NCI-H446 treated with DMSO at 0.1 percent for 48 hours (cell line): ENCODE results near the gene ADTRP.

Source experiments
- DNase-seq: peaks from one replicate; lab custom pipeline; 2025; lab: John Stamatoyannopoulos, UW

The ADTRP gene, protein sequence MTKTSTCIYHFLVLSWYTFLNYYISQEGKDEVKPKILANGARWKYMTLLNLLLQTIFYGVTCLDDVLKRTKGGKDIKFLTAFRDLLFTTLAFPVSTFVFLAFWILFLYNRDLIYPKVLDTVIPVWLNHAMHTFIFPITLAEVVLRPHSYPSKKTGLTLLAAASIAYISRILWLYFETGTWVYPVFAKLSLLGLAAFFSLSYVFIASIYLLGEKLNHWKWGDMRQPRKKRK

GRCh38 chr6:11778648-11779328 is at the start of gene ADTRP:
TSS of gene ADTRP (minus strand) at chr6:11778803. CDS start at chr6:11778759, 44 bp downstream.
- DNase-seq = no peak

DNA sequence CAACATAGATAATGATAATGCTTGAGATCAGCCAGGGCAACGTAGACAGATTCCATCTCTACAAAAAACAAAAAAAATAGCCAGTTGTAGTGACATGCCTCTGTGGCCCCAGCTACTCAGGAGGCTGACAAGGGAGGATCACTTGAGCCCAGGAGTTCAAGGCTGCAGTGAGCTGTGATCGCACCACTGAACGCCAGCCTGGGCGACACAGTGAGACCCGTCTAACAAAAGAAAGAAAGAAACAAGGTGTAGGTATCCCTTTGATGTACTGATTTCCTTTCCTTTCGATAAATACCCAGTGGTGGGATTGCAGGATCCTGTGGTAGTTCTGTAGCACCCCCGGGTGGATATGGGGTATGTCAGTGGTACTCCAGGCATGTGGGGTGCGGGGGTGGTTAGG is 48.2 kb upstream of the ADTRP start:
- DNase-seq = no peak

DNA sequence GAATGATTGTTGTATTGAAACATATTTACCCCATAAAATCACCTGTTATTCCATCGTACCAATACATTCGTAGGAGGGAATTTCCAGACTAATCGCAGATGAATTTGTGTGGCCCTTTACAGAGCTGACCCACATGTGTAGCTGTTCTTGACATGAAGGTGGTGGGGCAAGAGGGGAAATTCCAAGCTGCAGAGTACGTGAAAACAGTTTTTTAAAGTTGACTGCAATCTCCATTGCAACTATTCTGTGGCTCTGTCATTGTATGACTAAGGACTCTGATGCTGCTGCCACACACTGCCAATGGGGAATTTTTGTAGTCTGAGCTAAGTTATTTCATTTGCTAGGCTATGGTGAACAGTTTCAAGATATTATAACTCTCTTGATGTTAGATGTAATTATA is 46.4 kb upstream of the ADTRP start:
- DNase-seq = no peak

DNA sequence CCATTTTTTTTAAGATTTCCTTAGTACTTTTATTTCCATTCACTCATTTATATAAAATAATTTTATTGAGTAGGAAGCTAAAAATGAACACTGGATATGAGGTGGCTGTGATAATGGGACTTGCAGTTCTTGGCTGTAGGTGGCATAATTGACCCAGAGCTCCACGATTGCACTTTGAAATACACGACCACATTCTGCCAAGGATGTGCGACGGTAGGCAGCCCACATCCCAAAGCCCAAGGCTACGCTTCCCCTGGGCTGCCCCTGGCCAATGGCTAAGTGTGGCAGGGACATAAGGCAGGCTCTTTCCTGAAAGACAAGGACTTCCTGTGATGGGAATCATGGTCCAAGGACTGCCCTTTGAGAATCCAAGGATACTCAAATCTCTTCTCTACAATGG is 43.7 kb upstream of the ADTRP start:
- DNase-seq = no peak

- no peak for DNase-seq
These were observed 43.2 kb upstream of the ADTRP start for GRCh38 chr6:11821781-11822180.

DNA sequence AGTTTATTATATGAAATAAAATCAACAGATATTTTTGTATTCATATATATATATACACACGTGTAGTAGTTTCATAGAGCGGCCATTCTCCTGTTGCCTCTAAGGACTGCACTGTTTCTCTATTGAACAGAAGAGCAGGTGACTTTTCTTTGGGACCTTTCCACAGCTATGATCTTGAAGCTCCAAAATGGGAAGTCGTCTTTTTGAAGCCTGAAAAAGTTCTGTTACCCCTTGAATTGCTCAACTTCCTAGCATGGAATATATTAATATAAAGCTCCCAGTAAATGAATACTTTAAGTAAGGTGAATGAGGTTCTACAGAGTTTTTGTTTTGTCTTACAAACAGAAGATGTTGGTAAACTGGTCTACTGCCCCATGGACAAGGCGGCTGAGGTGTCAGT is 42.2 kb upstream of the ADTRP start:
- DNase-seq = no peak

DNA sequence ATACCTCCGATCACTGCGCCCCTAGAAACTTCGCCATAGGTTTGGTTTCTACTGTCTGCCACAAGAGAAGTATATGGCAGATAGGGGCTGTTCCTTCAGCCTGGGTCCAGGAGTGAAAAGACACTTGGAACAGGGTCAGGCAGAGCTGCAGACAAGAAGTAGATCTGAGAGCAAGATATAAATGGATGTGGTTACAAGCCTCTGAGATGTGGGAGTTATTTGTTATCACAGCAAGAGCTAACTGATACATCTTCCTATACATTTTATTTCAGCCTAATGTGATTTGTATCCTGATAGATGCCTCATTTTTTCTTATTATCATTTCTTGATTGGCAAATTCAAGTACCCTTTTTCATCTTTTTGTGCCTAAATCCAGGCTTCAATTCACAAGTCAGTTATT is 40.9 kb upstream of the ADTRP start:
- no peak for DNase-seq

DNA sequence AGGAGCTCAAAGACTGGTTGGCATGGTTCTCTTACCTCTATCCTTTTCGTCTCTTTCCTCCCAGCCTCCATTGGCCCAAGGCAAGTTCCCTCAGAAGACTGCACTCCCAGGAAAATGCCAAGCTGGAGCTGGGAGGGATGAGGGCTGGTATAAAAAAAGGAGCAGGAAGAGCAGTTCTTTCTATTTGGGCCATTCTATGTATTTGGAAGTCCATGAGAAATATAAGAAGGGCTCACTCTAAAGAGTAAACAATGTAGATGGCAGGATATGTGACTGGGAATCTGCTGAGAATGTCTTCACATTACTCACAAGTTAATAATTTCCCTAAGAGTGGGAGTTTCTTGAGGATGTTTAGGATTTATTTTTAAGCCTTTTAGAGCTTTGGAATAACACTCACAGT is 36.6 kb upstream of the ADTRP start:
- DNase-seq = no peak

DNA sequence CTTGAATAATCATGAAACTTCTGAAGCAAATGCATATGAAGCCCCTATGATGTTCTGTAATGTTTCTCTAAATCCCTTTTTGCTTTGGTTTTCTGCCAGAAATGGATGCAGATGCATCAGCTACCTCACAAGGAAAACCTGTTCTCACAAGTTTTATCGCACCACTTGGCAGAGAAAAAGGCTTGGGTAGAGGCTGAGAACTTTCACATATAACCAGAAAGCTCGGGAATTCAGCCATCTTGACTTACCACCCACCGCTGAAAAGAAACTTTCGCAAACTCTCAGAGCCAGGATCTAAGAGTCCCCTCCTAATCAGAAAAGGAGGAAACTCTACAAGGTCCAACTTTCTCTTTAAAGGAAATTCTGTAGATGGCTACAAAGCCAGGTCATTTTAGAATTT is 36.2 kb upstream of the ADTRP start:
- no peak for DNase-seq

GRCh38 chr6:11814106-11814505 is 35.5 kb upstream of the ADTRP start:
- no peak for DNase-seq

DNA sequence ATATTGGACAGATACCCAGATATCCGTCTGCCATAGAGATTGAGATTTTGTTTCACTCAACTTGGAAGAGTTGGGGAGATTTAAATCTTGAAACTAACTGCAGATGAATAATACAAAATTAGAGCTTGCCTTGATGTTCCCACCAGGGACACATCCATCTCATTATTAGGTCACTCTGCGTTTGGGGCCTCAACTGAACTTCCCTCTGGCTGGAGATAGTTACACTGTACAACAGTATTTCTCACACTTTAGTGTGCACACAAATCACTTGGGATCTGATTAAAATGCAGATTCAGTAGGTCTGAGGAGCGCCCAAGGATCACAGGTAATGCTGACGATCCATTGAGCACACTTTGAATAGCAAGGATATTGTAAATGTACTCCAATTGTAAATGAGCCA is 35.0 kb upstream of the ADTRP start:
- no peak for DNase-seq

DNA sequence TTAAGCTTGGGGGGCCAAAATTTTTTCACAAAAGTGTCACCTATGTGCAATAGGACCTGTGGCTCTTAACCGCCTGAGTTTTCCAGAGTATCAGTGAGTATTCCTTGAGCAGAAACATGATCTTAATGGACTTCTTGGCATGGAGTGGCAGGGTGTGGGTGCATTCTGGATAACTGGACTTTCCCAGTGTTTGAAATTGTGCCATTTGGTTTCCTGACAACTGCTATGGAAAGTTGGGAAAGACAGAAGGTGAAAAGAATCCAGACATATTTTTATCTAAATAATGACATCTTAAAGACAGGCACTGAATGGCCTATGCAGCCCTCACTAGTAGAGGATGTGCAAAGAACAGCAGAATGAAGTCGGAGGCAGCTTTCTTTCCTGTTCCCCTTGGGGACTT is 34.3 kb upstream of the ADTRP start:
- no peak for DNase-seq

DNA sequence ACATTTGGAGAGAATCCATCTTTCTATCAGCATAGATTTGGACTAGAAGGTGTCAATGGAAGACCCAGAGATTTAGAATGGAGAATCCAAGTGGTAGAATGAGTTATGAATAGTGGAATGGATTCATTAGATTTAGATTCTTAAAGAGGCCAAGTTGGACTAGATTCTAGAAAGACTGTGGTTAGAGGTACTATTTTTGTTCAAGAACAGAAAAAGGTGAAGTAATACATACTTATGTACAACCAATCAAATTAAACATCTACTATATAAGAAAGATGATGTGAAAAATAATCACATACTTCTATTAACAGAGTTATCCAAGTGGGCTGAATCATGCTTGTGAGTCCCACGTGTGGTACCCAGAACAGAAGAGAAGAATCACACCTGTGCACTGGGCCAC is 33.8 kb upstream of the ADTRP start:
- no peak for DNase-seq

DNA sequence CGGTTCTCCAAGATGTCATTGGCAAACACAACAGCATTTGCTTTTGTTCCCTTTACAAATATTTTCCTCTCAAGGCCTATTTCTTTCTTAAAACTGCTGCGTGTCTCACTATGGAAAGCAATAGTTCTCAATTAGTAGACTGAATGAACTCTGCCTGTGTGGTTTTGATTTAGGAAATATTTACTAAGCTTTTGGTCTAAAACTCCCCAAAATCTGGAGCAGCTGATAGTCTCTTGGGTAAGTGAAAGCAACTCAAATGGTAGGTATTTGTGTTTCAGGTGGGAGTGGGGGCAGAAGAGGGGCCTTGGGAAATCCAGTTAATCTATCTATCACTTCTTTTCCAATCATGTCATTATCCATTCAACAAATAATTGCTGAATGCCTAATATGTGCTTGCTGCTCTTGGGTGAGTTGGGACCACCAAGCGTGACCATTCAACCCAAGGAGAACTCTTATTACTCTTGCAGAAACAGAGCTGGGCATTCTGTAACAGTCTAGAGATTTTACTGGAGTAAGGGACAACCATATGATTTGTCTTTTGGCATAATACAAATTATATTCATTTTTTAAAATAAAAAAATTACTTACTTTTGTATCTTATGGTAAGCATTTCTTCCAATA is 33.2 kb upstream of the ADTRP start:
- no peak for DNase-seq

DNA sequence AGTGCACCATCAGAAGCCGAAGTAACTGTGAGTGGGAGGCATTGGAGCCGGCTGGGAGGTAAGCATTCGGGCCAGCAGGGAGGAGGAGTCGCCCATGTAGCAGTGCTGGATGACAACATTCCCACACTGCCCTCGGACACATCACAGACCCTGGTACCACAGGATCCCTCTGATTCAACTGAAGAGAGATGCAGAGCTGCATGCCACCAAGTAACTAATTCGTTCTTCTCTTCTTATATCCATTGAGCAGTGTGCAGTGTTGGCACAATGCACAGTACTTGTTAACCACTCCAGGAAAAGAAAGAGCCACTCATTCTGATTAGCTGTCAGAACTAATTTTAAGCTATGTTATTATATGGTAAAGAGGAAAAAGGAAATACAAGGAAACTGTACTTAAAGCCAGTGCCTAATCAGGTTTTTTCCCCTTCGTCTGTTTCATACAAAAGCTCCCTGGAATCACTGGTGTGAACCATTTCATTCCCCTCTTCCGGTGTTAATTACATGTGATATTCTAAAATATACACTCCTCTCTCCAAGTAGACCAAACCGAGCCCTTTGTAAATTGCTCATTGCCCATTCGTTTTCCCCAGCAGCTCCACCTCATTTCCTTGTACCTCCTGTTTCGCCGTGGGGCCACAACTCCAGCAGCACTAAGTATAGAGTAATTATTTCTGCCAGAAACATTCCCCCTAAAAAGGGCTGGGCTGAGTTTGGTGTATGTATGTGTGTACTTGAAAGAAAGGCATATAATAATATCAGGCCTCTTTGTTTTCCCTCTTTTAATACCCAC is 32.4 kb upstream of the ADTRP start:
- peak; percentile 23 for DNase-seq

DNA sequence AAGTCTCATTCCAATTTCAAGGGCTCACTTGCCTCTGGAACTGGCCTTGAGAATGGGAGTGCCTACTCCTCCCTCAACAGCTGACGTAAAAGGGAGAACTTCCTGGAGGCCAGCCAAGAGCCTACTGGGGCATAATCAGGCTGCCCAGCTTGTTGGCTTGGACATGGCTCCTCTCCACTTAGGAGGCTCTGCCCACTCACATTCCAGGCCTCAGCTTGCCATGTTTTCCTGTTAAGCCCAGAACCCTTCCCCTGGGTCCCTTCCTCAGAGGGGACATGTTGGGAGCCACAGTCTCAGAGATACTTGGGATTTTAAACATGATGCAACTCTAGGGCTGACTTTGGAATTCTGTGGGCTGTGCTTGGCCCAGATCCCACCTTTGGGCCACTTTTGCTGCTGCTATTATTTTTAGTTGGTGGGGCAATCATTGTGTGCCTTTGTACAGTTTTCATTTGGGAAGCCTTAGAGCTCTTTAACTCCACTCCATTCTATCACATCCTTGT is 31.5 kb upstream of the ADTRP start:
- peak; percentile 71 for DNase-seq

- DNase-seq = no peak
These were observed 29.5 kb upstream of the ADTRP start for GRCh38 chr6:11808054-11808453.

GRCh38 chr6:11806561-11807317 is 28.1 kb upstream of the ADTRP start:
- no peak for DNase-seq

DNA sequence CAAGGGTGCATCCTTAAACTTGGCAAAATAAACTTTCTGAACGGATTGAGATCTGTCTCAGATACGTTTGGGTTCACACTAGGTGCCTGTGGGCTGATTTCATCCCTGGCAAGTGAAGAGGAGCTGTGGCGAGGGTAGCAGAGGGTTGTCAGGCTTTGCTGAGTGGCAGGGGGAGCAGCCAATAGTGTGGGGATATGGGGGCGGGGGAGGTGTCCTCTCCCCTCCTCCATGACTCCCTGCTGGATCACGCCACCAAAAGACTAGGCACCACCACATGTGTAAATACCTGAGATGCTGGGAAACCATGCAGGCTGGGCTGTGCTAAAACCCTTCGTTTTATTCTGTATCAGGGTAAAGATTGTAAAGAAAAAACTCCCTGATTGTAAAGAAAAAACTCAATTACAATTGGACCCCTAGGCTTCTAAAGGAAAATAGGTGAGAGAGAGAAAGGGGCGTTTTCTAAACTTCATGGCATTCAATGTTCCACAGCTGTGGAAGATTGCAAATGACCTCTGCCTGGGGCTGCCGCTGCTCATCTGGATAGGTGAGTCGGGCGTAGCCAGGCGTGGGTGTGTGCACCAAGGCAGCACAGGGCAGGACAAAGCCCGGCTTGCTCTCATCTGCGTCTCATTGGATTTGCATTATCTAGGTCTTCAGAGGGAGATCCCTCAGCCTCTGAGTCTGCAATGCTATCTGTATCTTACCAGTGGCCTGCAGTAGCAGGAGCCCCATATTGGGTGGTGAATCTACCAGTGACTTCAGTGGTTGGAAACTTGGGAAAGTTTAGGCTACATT is 26.9 kb upstream of the ADTRP start:
- DNase-seq = no peak

- DNase-seq = no peak
These were observed 26.1 kb upstream of the ADTRP start for GRCh38 chr6:11804701-11805100.

GRCh38 chr6:11804135-11804534 is 25.5 kb upstream of the ADTRP start:
- no peak for DNase-seq
